ACC112 (cell line): ENCODE results near the gene SMIM9.

ENCODE experiments used
- H2AFZ ChIP-seq: fragments of 200-600 bp; sonication (generic); one replicate; pipeline ENCODE4 v1.6.0; 2017; ENCODE audit warnings: antibody characterized with exemption, low read length; ENCODE audit not compliant: unreplicated experiment
- H3K27ac ChIP-seq: fragments of 200-600 bp; sonication (generic); 2 replicates; pipeline ENCODE4 v1.5.1; 2014; ENCODE audit warnings: low read depth, mild to moderate bottlenecking, antibody characterized with exemption, low read length, moderate library complexity
- H3K27me3 ChIP-seq: fragments of 200-600 bp; sonication (generic); 2 replicates; pipeline ENCODE4 v1.6.1; 2014; ENCODE audit warnings: mild to moderate bottlenecking, antibody characterized with exemption, low read length, moderate library complexity, mixed read lengths; ENCODE audit not compliant: insufficient read depth
- H3K36me3 ChIP-seq: fragments of 200-600 bp; sonication (generic); 2 replicates; pipeline ENCODE4 v1.6.1; 2016; ENCODE audit warnings: mild to moderate bottlenecking, antibody characterized with exemption, low read length, moderate library complexity, mixed read lengths; ENCODE audit not compliant: insufficient read depth
- H3K4me1 ChIP-seq: fragments of 200-600 bp; sonication (generic); one replicate; pipeline ENCODE4 v1.6.1; 2016; ENCODE audit warnings: low read length, mixed read lengths; ENCODE audit not compliant: insufficient read depth, unreplicated experiment, control insufficient read depth
- H3K4me3 ChIP-seq: fragments of 200-600 bp; sonication (generic); 2 replicates; pipeline ENCODE4 v1.5.1; 2014; ENCODE audit warnings: mild to moderate bottlenecking, low read depth, low read length
- H3K79me2 ChIP-seq: fragments of 200-600 bp; sonication (generic); one replicate; pipeline ENCODE4 v1.6.0; 2016; ENCODE audit warnings: low read length; ENCODE audit not compliant: control insufficient read depth, unreplicated experiment, insufficient read depth

SMIM9 gene

DNA sequence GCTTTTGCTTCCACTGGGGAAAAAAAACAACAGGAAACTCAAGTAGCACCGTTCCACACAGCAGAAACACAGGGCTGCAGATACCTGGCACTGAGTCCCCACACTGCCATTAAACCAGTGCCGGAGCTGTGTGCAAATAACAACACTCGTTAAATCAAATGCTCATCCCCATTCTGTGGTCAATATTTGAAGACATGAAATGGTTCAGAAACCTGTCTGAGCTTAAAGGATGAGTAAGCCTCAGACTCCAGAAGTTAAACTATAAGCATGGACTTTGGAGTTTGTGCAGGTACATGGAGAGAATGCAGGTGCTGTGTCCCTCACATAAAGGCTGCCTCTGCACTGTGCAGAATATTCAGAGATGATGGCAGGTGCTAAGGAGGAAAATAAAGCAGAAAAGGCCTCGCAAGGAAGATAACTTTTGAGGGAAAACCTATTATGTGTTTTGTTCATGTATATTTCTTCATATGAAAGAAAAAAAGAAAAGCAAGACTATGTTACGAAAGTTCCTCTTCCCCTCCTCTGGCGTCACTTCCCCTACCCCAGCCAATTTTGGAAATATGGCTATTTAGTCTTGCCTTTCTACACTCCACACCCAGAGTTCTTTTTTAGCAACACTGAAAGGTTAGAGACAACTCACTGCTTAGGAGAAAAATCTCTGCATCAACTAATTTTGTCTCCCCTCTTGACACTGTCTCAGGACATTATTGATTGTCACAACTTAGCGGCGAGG is 33.8 kb downstream of the SMIM9 start:
- H3K4me1 ChIP-seq = peaks cover 49% of the 10 kb centered on the region
- H3K79me2 ChIP-seq = peaks cover 12% of the 10 kb centered on the region
- H3K27ac ChIP-seq = peak overlapping the region; percentile 94
- H2AFZ ChIP-seq = no peak overlapping the region
- no peaks in the 10 kb centered on the region for H3K36me3 ChIP-seq
- H3K4me3 ChIP-seq = no peak overlapping the region
- no peaks in the 10 kb centered on the region for H3K27me3 ChIP-seq

- Histone ChIP-seq H3K4me1 (peaks cover 49% of the 10 kb centered on the region), H3K27ac (peak overlapping the region; percentile 94), H3K4me3 (no peak overlapping the region), H3K36me3 (no peaks in the 10 kb centered on the region), H3K79me2 (peaks cover 12% of the 10 kb centered on the region), H3K27me3 (no peaks in the 10 kb centered on the region), H2AFZ (no peak overlapping the region)
These were observed 34.7 kb downstream of the SMIM9 start for GRCh38 chrX:154799556-154800348.

DNA sequence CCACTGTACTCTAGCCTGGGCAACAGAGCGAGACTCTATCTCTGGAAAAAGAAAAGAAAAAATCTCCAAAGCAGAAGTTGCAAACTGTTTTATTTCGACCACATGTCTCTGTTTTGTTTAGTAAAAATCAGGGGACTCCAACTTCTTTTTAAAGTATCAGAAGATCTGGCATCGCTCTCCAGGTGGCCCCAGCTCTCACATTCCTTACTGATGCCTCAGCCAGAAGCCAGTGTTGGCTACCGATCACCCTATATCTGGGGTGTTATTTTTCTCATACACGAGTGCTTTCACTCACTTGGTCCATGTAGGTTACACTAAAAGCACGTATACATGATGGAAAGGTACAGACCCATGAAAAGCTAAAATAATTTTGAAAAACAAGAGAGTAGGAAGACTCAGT is 37.5 kb downstream of the SMIM9 start:
- Histone ChIP-seq H3K36me3 (no peaks in the 10 kb centered on the region), H3K27ac (no peak overlapping the region), H2AFZ (no peak overlapping the region), H3K4me3 (no peak overlapping the region), H3K27me3 (no peaks in the 10 kb centered on the region), H3K79me2 (peaks cover 10% of the 10 kb centered on the region), H3K4me1 (peaks cover 38% of the 10 kb centered on the region)

- H3K4me3 ChIP-seq = no peak overlapping the region
- peaks cover 7% of the 10 kb centered on the region for H3K79me2 ChIP-seq
- no peak overlapping the region for H3K27ac ChIP-seq
- H3K27me3 ChIP-seq = no peaks in the 10 kb centered on the region
- no peak overlapping the region for H2AFZ ChIP-seq
- H3K36me3 ChIP-seq = no peaks in the 10 kb centered on the region
- H3K4me1 ChIP-seq = peaks cover 26% of the 10 kb centered on the region
These were observed 39.4 kb downstream of the SMIM9 start for GRCh38 chrX:154795016-154795415.

DNA sequence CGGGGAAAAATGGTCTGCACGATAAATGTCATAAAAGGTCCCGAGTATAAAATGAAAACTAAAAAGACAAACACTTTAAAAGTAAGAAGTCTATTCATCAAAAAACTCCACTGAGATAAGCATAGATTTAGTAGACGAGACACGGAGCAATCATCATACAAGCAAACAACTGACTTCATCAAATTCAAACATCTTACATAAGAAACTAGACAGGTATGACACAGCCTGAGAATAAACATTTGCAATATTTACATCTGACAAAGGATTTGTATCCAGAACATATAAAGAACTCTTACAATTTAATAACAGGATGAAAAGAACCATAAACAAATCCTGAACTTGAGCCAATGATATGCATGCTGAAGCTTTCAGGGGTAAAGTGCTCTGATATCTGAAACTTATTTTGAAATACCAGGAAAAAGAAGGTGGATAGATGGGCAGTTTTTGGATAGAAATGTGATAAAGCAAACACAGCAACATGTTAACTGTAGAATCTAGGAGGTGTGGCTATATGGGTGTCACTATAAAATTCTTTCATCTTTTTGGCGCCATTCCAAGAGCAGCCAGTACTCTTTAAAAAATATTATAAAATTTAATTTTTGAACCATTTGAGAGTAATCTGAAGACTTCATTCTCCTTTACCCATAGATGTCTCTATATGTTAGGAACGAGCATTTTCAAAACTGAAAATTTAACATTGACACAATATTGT is 41.2 kb downstream of the SMIM9 start:
- Histone ChIP-seq H3K27ac (no peak overlapping the region), H2AFZ (no peak overlapping the region), H3K4me1 (peaks cover 15% of the 10 kb centered on the region), H3K79me2 (peaks cover 5% of the 10 kb centered on the region), H3K4me3 (no peak overlapping the region), H3K36me3 (no peaks in the 10 kb centered on the region), H3K27me3 (no peaks in the 10 kb centered on the region)

DNA sequence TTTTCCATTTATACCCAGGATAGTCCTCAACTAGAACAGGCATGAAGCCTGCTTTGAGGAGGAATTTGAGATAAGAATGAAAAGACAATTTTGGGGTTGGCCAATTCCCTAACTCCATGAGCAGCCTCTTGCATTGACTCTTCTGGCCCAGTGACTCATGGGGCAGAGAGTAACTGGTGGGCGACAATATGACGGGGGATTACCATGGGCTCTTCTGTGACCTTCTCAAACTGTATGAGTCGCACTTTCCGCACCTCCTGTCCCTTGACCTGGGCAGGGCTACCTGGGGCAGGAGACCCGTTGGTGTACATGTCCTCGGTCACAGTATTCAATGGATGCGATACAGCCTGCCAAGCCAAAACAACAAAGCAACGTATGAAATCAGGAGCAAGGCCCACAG is 42.5 kb downstream of the SMIM9 start:
- H3K36me3 ChIP-seq = no peaks in the 10 kb centered on the region
- no peak overlapping the region for H3K4me3 ChIP-seq
- H3K27ac ChIP-seq = no peak overlapping the region
- no peak overlapping the region for H2AFZ ChIP-seq
- no peaks in the 10 kb centered on the region for H3K27me3 ChIP-seq
- H3K79me2 ChIP-seq = no peaks in the 10 kb centered on the region
- H3K4me1 ChIP-seq = peaks cover 4% of the 10 kb centered on the region

DNA sequence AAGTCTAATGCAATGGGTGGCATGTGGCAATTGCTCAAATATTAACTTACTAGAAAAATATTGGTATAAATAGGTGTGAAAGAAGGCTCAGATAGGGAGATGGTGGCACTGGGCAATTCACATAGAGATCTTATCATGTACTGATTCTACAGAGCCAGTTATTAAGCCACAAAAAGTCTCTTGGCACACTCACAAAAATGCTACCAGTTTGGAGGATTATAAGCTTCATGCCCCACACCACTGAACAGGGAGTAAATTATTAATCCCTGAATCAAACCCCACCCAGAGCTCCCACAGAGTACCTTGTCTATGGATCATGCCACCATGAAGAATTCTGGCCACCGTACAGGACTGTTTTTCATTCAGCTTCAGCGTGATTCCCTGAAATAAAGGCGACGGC is 43.0 kb downstream of the SMIM9 start:
- no peaks in the 10 kb centered on the region for H3K27me3 ChIP-seq

GRCh38 chrX:154785716-154786115 is 48.7 kb downstream of the SMIM9 start:
- Histone ChIP-seq H3K27me3 (no peaks in the 10 kb centered on the region), H3K36me3 (no peaks in the 10 kb centered on the region), H3K27ac (no peak overlapping the region), H2AFZ (no peak overlapping the region), H3K4me3 (no peak overlapping the region), H3K4me1 (peaks cover 5% of the 10 kb centered on the region), H3K79me2 (no peaks in the 10 kb centered on the region)

More for the DNA sequence above, 43.0 kb downstream of the SMIM9 start:
- no peaks in the 10 kb centered on the region for H3K36me3 ChIP-seq
- H3K4me3 ChIP-seq = no peak overlapping the region
- no peaks in the 10 kb centered on the region for H3K79me2 ChIP-seq
- no peak overlapping the region for H2AFZ ChIP-seq
- no peak overlapping the region for H3K27ac ChIP-seq
- no peaks in the 10 kb centered on the region for H3K4me1 ChIP-seq

DNA sequence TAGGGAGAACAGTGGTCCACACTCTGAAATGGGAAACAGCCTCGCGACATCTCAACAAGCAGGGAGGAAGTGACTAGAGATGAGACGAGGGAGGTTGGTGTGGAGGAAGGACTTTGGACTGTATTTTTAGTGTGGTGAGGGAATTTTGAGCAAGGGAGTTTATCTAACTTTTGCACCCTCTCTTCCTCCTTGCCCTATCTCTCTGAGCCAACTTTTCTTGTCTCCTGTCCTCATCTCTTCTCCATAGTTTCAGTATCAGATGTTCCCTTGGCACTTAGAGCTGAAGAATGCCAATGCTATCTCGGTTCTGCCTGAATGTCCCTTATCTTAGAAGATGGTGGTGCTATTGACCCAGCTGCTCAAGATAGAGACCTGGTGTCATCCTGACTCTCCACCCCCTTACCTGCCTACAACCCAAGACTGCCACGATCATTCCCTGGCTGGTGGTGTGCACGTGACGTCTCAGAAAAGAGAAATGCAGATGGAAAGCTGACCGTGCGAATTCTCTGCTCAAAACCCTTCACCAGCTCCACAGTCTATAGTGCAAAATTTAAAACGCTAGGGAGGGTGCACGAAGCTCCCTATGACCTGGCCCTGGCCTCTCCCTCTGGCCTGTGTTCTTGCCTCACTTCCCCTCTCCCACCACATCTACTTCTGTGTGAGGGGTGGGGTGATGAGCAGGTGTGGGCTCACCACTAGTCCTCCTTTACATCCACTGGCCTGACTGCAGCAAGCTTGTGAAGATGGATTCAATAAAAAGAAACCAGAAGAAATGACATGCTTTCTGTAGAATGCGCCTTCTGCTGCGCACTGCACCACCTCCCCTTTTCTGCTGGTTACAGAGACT is 50.1 kb downstream of the SMIM9 start:
- Histone ChIP-seq H3K4me1 (peaks cover 5% of the 10 kb centered on the region), H3K36me3 (no peaks in the 10 kb centered on the region), H3K4me3 (no peak overlapping the region), H2AFZ (no peak overlapping the region), H3K79me2 (no peaks in the 10 kb centered on the region), H3K27me3 (no peaks in the 10 kb centered on the region), H3K27ac (no peak overlapping the region)

DNA sequence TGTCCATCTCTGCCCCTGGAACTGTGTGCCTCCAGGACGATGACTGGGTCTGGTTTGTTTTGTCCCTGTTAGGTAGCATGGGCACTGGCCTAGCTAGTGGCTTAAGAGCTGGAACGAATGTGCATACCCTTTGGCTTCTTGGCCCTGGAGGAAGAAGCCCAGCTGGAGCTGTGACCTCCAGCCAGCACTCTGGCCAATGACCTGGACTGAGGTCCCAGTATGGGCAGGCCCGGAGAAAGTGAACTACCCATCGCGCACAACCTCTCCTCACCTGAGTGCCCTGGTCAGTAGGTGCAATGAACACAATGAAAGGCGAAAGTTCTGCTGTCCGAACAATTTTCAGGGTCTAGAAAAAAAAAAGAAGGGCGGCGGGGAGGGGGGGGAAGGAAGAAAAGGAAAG is 53.5 kb downstream of the SMIM9 start:
- Histone ChIP-seq H3K4me3 (no peak overlapping the region), H3K27me3 (no peaks in the 10 kb centered on the region), H3K27ac (no peak overlapping the region), H3K4me1 (peaks cover 13% of the 10 kb centered on the region), H3K36me3 (no peaks in the 10 kb centered on the region), H2AFZ (no peak overlapping the region), H3K79me2 (no peaks in the 10 kb centered on the region)
